Effector CD8-positive, alpha-beta T cell (primary cell): ENCODE results near the gene BMAL1.
"Not testable (repeated sequence)": the region's sequence is repeated elsewhere in the genome, so short reads cannot be mapped to it uniquely, and the experiment has no call there.

Experiments
- DNase-seq: peaks from one replicate; lab custom pipeline; 2025; lab: John Stamatoyannopoulos, UW

Gene BMAL1

DNA sequence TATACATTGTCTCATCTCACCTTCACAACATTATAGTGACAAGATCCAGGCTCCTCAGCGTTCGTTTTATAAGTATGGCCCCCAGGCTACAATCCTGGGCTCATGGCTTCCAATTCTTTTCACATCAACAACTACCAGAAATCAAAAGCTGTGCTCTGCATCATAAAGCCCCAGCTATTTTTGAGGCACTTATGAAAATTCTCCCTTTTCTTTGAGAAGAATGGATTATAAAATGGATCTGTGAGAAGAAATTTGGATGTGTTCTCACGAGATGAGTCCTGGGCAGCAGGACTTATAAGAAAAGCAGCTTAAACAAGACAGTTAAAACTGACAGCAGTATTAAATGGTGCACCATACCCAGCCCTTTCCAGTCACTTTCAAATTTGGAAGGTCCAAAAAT, 105.2 kb downstream of the BMAL1 start:
- no peak for DNase-seq

DNA sequence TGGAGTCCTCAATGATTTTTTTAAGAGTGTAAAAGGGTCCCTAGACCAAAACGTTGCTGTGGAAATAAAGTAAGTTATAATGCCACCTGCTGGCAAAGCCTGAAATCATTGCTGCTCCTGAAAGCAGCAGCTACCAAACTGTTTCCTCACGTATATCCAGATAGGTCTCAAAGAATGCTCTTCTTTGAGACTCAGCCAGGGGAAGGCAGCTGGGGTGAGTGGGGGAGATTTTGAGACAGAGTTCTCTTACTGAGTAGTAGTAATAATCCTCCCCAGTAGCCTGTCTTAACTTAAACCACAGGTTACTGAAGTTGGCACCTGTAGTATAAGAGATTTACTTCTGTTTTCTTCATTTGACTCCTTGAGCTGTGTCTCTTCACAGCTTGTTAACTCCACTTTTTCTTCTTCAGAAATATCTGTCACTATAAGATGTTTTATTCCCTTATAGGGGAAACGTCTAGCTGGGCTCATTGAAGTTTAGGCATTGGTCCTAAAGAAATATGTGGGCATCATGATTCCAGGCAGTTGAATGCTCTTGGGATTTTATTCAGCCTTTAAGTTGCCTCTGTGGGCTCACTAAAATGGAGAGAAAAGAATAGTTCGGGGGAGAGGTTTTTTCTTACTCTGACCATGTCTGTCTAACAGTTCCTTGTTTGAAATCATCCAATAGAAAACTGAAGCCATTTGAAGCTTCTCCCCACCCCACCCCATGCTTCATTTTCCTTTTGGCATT, 107.5 kb downstream of the BMAL1 start:
- no peak for DNase-seq

DNA sequence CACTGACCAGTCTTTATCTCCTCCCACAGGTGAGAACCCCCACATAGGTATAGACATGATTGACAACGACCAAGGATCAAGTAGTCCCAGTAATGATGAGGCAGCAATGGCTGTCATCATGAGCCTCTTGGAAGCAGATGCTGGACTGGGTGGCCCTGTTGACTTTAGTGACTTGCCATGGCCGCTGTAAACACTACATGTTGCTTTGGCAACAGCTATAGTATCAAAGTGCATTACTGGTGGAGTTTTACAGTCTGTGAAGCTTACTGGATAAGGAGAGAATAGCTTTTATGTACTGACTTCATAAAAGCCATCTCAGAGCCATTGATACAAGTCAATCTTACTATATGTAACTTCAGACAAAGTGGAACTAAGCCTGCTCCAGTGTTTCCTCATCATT, 109.0 kb downstream of the BMAL1 start:
- DNase-seq = no peak

DNA sequence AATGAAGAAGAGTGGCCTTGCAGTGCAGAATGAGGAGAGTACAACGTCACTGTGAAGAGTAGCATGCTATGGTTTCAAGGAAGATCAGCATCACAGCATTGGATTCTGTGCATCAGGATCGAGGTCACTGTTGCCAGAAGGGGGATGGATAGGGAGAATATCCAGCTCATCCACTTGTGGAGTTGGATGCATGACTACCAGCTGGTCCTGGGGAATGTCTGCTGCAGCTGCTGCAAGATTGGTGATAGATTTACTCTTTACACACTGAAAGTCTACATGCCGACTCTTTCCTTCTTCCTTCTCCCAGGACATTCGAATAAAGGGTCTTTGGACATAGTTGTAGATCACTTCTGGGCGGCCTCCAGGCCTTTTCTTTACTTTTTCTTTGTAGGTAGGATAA, 111.2 kb downstream of the BMAL1 start:
- DNase-seq = no peak

DNA sequence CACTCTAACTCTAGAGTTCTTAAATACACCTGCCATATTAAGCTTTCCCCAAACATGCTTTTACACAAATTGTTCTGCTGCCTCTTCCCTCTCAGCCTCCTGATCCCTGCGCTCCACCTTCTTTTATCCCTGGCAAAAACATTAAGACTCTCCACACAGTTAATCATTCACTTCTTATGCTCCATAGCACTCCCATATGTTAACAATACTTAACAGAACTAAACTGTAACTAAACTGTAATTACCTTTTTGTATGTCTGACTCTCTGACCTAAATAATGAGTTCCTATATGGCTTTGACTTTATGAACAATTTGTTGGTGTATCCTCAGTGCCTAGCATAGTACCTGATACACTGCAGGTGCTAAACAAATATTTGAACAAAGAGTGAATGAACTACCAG, 113.6 kb downstream of the BMAL1 start:
- DNase-seq = no peak

DNA sequence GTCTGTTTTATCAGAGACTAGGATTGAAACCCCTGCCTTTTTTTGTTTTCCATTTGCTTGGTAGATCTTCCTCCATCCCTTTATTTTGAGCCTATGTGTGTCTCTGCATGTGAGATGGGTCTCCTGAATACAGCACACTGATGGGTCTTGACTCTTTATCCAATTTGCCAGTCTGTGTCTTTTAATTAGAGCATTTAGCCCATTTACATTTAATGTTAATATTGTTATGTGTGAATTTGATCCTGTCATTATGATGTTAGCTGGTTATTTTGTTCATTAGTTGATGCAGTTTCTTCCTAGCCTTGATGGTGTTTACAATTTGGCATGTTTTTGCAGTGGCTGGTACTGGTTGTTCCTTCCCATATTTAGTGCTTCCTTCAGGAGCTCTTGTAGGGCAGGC, 120.7 kb downstream of the BMAL1 start:
- not testable (repeated sequence) for DNase-seq

DNA sequence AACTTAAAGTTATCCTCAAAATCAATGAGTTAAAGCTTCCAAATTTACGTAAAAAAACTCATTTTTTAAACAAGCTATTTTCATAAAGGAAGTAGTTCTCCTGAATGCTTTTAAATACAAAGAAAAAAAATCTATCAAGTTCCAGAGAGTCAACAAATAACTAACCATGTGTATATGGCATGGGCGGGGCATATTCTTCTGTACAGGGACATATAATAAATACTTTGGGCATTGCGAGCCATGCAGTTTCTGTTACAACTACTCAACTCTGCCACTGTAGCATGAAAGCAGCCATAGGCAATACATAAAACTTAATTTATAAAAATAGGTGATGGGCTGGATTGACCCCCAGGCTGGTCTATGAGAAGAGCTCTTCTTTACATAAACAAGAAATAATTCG, 127.6 kb downstream of the BMAL1 start:
- no peak for DNase-seq

DNA sequence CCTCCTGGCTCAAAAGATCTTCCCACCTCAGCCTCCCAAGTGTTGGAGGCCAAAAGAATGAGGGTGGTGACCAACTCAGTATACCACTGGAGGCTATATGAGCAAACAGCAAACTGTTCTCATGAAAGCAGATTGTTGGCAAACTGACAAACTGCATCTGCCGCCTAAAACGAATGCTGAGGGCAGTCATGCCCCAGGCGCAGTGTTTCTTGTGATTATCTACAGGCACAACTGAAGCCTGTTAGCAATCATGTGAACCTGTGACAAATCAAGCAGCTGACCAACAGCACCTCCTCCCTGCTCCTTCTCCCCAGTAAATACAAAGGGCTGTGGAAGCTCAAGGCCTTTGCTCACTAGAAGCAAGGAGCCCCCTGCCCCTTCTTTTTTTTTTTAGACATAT, 137.6 kb downstream of the BMAL1 start:
- DNase-seq = no peak

DNA sequence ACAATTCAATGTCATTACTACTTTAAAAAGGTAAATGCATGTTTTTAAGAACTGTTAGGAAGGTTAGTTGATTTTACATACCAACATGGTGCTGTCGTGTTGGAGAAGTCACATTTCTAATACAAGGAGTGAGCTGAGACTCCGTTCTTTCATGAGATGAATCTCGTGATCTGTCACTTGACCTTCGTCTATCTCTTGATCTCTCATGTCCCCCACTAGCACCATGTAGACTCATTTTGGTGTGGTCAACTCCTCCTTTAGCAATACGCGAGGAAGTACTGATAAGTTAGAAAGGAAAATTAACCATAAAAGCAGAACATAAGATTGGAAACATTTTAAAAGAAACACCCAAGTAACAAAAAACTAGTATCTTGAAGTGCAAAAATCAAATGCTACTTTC, 144.0 kb downstream of the BMAL1 start:
- no peak for DNase-seq

DNA sequence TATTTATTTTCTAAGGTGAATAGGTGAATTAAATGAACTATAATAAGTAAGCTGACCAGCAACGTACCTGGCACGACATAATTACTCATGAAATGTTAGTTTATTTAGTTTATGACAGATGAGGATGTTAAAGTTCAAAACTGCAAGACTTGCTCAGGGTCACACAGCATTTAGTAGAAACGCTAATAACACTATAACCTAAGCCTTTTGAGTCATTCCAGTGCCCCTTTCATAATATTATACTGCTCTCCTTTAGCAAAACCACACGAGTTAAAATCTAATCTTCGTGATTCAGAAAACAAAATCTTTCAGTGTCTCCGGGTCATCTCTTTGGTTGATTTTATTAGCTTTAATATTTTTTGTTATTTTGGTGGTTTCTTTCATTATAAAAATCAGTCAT, 145.8 kb downstream of the BMAL1 start:
- DNase-seq = no peak

DNA sequence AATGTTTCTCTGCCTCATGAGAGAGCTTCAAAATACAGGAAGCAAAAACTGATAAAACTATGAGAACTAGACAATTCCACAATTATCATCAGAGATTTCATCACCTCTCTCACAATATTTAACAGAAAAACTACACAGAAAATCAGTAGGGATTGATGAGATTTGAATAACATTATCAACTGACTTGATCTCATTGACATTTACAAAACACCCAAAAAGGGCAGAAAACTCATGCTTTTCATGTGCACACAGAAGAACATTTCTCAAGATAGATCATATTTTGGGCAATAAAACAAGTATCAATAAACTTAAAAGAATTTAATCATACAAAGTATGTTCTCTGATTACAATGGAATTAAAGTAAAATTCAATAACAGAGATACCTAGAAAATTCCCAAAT, 149.8 kb downstream of the BMAL1 start:
- DNase-seq = no peak

DNA sequence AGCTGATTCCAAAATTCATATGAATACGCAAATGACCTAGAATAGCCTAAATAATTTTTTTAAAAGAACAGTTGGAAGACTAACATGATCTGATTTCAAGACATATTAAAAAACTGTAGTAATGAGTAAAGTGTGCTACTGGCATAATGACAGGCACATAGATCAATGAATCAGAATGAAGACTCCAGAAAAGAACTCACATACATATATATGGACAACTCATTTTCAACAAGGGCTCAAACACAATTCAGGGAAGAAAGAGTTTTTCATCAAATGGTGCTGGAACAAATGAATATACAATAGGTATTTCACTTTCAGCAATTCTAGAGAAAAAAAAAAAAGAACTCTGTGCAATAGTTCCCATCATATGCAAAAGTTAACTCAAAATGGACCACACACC, 151.7 kb downstream of the BMAL1 start:
- no peak for DNase-seq

DNA sequence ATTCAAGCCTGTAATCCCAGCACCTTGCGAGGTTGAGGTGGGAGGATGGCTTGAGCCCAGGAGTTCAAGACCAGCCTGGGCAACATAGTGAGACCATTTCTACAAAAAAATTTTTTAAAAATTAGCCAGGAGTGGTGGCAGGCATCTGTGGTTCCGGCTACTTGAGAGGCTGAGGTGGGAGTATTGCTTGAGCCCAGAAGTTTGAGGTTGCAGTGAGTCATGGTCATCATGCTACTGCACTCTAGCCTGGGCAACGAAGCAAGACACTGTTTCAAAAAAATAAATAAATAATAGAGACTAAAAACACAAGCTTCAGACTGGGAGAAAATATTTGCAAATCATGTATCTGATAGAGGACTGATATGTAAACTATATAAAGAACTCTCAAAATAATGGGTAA, 152.2 kb downstream of the BMAL1 start:
- no peak for DNase-seq

DNA sequence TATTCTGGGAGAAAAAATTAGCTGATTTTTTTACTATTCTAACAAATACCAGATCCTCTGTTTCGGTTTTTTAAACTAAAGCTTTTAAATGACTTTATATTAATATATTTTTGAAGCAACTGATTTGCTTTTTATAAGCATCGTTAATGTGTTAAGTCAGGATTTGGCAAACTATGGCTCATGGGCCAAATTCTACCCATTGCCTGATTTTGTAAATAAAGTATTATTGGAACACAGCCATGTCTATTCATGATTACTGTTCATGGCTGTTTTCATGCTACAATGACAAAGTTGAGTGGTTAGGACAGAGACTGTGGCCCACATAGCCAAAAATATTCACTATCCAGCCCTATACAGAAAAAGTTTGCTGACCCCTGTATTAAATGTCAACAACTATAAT, 155.8 kb downstream of the BMAL1 start:
- no peak for DNase-seq

DNA sequence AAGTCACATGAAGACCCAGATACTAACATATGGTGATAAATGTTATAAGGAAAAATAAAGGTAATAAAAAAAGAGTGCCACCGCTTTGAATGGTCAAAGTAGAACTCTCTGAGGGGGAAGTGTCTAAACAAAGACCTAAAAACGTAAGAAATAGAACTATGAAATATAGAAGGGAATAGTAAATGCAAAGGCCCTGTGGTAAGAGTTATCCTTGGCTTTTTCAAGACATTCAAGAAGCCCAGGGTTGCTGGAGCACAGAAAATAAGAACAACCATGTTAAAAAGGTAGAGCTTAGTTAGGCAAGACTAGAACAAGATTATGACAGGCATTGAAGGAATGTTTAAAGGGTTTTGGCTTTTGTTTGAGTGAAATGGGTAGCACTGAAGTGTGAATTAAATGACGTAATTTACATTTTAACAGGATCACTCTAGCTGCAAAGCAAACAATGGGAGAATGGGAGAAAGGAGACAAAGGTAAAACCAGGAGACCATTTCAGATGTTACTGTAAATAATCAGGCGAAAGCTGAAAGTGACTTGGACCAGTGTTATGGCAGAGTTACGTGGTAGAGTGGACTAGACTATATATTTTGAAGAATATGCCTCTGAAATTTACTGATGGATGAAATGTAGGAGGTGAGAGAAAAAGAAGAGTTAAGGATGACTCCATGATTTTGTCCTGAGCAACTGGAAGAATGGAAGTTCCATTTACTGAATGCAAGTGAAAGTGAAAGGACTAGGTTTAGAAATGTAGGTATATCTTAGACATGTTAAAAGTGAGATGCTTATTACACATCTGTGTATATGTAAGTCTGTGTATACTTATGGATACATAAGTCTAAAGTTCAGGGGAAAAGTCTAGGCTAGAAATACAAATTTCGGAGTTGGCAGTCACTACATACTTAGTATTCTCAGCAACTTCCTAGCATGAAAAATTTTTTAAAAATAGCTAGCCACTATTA, 156.9 kb downstream of the BMAL1 start:
- no peak for DNase-seq

DNA sequence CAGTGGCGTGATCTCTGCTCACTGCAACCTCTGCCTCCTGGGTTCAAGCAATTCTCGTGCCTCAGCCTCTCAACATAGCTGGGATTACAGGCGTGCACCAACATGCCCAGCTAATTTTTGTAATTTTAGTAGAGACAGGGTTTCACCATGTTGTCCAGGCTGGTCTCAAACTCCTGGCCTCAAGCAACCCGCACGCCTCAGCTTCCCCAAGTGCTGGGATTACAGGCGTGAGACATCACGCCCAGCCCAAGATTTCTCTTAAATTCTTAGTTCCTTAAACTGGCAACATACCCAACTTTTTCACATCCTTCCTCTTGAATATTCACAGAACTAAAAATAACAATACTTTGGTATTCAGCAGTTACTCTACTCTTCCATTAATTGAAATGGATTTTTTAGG, 159.2 kb downstream of the BMAL1 start:
- not testable (repeated sequence) for DNase-seq
